ENCODE measurements around the gene TMEM232.

- TF ChIP-seq FOSL1 (tag; conservative IDR thresholded peaks at IDR 0.05) (no peak), CTCF (IDR thresholded peaks at IDR 0.05 in 2 of 3, conservative IDR thresholded peaks at IDR 0.05 in 1 of 3; ENCODE audit: insufficient read depth in 2 of 3, low read depth in 1 of 3, low read length in 3 of 3) (no peak), NCOA2 (IDR thresholded peaks at IDR 0.05; ENCODE audit: partially characterized antibody in 2 of 2) (no peak), COPS2 (conservative IDR thresholded peaks at IDR 0.05) (no peak), SAFB2 (IDR thresholded peaks at IDR 0.05; ENCODE audit: borderline replicate concordance, low read depth, low read length, severe bottlenecking) (no peak)
- TF ChIP-seq, protein P1, sequence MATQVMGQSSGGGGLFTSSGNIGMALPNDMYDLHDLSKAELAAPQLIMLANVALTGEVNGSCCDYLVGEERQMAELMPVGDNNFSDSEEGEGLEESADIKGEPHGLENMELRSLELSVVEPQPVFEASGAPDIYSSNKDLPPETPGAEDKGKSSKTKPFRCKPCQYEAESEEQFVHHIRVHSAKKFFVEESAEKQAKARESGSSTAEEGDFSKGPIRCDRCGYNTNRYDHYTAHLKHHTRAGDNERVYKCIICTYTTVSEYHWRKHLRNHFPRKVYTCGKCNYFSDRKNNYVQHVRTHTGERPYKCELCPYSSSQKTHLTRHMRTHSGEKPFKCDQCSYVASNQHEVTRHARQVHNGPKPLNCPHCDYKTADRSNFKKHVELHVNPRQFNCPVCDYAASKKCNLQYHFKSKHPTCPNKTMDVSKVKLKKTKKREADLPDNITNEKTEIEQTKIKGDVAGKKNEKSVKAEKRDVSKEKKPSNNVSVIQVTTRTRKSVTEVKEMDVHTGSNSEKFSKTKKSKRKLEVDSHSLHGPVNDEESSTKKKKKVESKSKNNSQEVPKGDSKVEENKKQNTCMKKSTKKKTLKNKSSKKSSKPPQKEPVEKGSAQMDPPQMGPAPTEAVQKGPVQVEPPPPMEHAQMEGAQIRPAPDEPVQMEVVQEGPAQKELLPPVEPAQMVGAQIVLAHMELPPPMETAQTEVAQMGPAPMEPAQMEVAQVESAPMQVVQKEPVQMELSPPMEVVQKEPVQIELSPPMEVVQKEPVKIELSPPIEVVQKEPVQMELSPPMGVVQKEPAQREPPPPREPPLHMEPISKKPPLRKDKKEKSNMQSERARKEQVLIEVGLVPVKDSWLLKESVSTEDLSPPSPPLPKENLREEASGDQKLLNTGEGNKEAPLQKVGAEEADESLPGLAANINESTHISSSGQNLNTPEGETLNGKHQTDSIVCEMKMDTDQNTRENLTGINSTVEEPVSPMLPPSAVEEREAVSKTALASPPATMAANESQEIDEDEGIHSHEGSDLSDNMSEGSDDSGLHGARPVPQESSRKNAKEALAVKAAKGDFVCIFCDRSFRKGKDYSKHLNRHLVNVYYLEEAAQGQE (IDR thresholded peaks at IDR 0.05; ENCODE audit: borderline replicate concordance): no peak
- TF ChIP-seq, protein P1 (CRISPR knock-in tag; IDR thresholded peaks at IDR 0.05; ENCODE audit: low read depth): no peak
- TF ChIP-seq, protein P2, sequence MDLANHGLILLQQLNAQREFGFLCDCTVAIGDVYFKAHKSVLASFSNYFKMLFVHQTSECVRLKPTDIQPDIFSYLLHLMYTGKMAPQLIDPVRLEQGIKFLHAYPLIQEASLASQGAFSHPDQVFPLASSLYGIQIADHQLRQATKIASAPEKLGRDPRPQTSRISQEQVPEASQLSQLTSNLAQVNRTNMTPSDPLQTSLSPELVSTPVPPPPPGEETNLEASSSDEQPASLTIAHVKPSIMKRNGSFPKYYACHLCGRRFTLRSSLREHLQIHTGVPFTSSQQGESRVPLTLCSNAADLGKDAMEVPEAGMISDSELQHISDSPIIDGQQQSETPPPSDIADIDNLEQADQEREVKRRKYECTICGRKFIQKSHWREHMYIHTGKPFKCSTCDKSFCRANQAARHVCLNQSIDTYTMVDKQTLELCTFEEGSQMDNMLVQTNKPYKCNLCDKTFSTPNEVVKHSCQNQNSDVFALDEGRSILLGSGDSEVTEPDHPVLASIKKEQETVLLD (IDR thresholded peaks at IDR 0.05): no peak
Measured at GRCh38 chr5:110507972-110508371, 218.5 kb downstream of the TMEM232 start.
